ENCODE data around the gene TTC21B. TPM values are rescaled to one million over a fixed set of nuclear protein-coding genes. Genes with fewer than 3 reads are reported as not detected.

TTC21B gene
- total and polyA plus RNA-seq, 7 experiments from 2014 or later, result 9.2 to 38.9 (median 29.1) TPM

DNA sequence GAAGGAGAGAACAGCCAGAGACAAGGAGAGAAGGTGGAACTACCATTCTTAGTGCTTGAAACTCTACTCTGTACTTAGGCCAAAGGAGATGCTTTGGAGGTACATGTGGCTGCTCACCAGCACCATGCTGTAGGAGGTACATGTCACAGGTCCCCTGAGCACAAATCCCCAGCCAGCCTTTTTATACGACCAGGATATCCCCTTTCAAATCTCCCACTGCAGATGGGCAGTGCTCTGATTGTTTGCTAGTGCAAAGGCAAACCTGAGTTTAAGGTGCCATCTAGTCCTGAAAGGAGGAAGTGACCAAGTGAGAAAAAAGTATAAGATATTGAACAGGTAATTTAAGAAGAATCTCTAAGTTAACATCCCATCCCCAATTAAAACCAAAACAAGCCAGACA, 17.1 kb upstream of the TTC21B start:
- no peaks in the 10 kb centered on the region for H3K4me1 Mint-ChIP-seq
- peaks cover 0 to 4% (median 0%) of the 10 kb centered on the region in 5 donors for H3K36me3 Mint-ChIP-seq
- H3K4me3 Mint-ChIP-seq, result no peak overlapping the region
- ATAC-seq (no peak), DNase-seq (no peak)
- peaks cover 5 to 35% (median 23%) of the 10 kb centered on the region in 5 donors for H3K27me3 Mint-ChIP-seq
- ChIA-PET CTCF (no interaction called here), POLR2A (no interaction called here)
- Histone ChIP-seq H3K36me3 (ENCODE audit: control insufficient read depth in 2 of 3, insufficient read depth in 3 of 3, low read length in 3 of 3) (no peaks in the 10 kb centered on the region), H3K27me3 (ENCODE audit: control insufficient read depth in 2 of 2, insufficient read depth in 2 of 2, low read length in 2 of 2) (no peaks in the 10 kb centered on the region), H3K9me3 (ENCODE audit: control insufficient read depth in 2 of 3, low read length in 3 of 3) (no peaks in the 10 kb centered on the region), H3K27ac (ENCODE audit: low read depth, low read length) (no peak overlapping the region), H3K4me1 (ENCODE audit: control insufficient read depth in 2 of 2, insufficient read depth in 2 of 2, low read length in 2 of 2) (no peaks in the 10 kb centered on the region), H3K4me3 (ENCODE audit: low read length) (no peak overlapping the region)
- intact Hi-C loops (cut with micrococcal nuclease), result loop anchor here in 1 of 2 donors (1.0 kb wide), 1 partner anchor 16 kb away; no protein-coding TSS in a partner anchor
- peaks cover 0 to 2% (median 0%) of the 10 kb centered on the region in 11 donors for H3K9me3 Mint-ChIP-seq
- no peak overlapping the region for H3K27ac Mint-ChIP-seq

DNA sequence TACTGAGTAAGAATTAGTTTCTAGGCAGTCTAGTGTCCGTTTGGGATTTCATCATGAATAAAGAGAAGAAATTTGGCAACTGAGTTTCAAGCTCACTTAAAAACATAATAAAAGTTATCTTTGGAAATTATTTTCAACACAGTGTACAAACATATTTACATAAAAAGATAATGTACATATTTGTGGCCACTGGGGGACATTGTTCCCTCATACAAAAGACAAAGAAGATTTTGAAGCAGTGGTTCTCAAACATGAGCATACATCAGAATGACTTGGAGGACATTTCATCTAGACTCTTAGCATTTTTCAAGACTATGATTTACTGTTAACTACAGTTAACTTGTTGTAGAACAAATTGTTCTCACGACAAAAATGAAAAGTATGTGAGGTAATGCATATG, 15.7 kb upstream of the TTC21B start:
- no peaks in the 10 kb centered on the region for H3K36me3 ChIP-seq (ENCODE audit: control insufficient read depth in 2 of 3, insufficient read depth in 3 of 3, low read length in 3 of 3)
- ChIA-PET POLR2A (no interaction called here), CTCF (no interaction called here)
- H3K27me3 Mint-ChIP-seq, result peaks cover 6 to 30% (median 21%) of the 10 kb centered on the region in 5 donors
- H3K4me1 ChIP-seq (ENCODE audit: control insufficient read depth in 2 of 2, insufficient read depth in 2 of 2, low read length in 2 of 2), result no peaks in the 10 kb centered on the region
- H3K9me3 ChIP-seq (ENCODE audit: control insufficient read depth in 2 of 3, low read length in 3 of 3), result no peaks in the 10 kb centered on the region
- no peaks in the 10 kb centered on the region for H3K27me3 ChIP-seq (ENCODE audit: control insufficient read depth in 2 of 2, insufficient read depth in 2 of 2, low read length in 2 of 2)
- no peak for DNase-seq
- intact Hi-C loops (cut with micrococcal nuclease), result no loop called here
- H3K27ac Mint-ChIP-seq, result no peak overlapping the region
- peaks cover 0 to 6% (median 0%) of the 10 kb centered on the region in 7 donors for H3K4me1 Mint-ChIP-seq
- H3K4me3 ChIP-seq (ENCODE audit: low read length), result no peak overlapping the region
- H3K27ac ChIP-seq (ENCODE audit: low read depth, low read length), result no peak overlapping the region
- no peak overlapping the region for H3K4me3 Mint-ChIP-seq
- peaks cover 0 to 2% (median 0%) of the 10 kb centered on the region in 11 donors for H3K9me3 Mint-ChIP-seq
- peaks cover 0 to 7% (median 0%) of the 10 kb centered on the region in 5 donors for H3K36me3 Mint-ChIP-seq
- no peak for ATAC-seq

DNA sequence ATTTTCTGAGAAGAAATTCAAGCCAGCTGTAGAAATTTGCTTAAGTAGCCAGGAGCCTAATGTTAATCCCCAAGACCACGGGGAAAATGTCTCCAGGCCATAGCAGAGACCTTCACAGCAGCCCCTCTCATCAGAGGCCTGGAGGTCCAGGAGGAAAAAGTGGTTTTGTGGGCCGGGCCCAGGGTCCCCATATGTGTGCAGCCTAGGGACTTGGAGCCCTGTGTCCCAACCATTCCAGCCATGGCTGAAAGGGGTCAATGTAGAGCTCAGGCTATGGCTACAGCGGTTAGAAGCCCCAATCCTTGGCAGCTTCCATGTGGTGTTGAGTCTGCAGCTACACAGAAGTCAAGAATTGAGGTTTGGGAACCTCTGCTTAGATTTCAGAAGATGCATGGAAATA, 14.2 kb upstream of the TTC21B start:
- Mint-ChIP-seq H3K9me3 (peaks cover 0 to 2% (median 0%) of the 10 kb centered on the region in 11 donors), H3K4me3 (no peak overlapping the region), H3K4me1 (peaks cover 0 to 7% (median 2%) of the 10 kb centered on the region in 7 donors), H3K27me3 (peaks cover 2 to 25% (median 10%) of the 10 kb centered on the region in 5 donors), H3K36me3 (peaks cover 0 to 7% (median 0%) of the 10 kb centered on the region in 5 donors), H3K27ac (no peak overlapping the region)
- H3K36me3 ChIP-seq (ENCODE audit: control insufficient read depth in 2 of 3, insufficient read depth in 3 of 3, low read length in 3 of 3), result no peaks in the 10 kb centered on the region
- H3K9me3 ChIP-seq (ENCODE audit: control insufficient read depth in 2 of 3, low read length in 3 of 3), result no peaks in the 10 kb centered on the region
- no peak for ATAC-seq
- intact Hi-C loops (cut with micrococcal nuclease), result no loop called here
- no peak overlapping the region for H3K4me3 ChIP-seq (ENCODE audit: low read length)
- H3K4me1 ChIP-seq (ENCODE audit: control insufficient read depth in 2 of 2, insufficient read depth in 2 of 2, low read length in 2 of 2), result no peaks in the 10 kb centered on the region
- ChIA-PET POLR2A (no interaction called here), CTCF (no interaction called here)
- no peak overlapping the region for H3K27ac ChIP-seq (ENCODE audit: low read depth, low read length)
- DNase-seq, result no peak
- H3K27me3 ChIP-seq (ENCODE audit: control insufficient read depth in 2 of 2, insufficient read depth in 2 of 2, low read length in 2 of 2), result no peaks in the 10 kb centered on the region

DNA sequence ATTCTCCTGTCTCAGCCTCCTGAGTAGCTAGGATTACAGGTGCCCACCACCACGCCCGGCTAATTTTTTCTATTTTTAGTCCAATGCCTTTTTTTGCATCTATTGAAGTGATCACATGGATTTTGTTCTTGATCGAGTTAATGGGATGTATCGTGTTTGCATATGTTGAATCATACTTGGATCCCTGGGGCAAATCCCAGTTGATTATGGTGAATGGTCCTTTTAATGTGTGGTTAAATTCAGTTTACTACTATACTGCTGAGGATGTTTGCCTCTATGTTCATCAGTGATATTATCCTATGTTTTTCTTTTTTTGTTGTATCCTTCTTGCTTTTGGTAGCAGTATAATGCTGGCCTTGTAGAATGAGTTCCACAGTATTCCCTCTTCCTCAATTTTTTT, 8.2 kb upstream of the TTC21B start:
- H3K27me3 Mint-ChIP-seq, result peaks cover 0 to 6% (median 0%) of the 10 kb centered on the region in 5 donors
- Histone ChIP-seq H3K4me1 (ENCODE audit: control insufficient read depth in 2 of 2, insufficient read depth in 2 of 2, low read length in 2 of 2) (no peaks in the 10 kb centered on the region), H3K27ac (ENCODE audit: low read depth, low read length) (no peak overlapping the region), H3K36me3 (ENCODE audit: control insufficient read depth in 2 of 3, insufficient read depth in 3 of 3, low read length in 3 of 3) (no peaks in the 10 kb centered on the region), H3K27me3 (ENCODE audit: control insufficient read depth in 2 of 2, insufficient read depth in 2 of 2, low read length in 2 of 2) (no peaks in the 10 kb centered on the region), H3K9me3 (ENCODE audit: control insufficient read depth in 2 of 3, low read length in 3 of 3) (no peaks in the 10 kb centered on the region), H3K4me3 (ENCODE audit: low read length) (no peak overlapping the region)
- intact Hi-C loops (cut with micrococcal nuclease), result no loop called here
- POLR2A ChIA-PET, result no interaction called here
- H3K4me3 Mint-ChIP-seq, result no peak overlapping the region
- H3K4me1 Mint-ChIP-seq, result peaks cover 0 to 20% (median 3%) of the 10 kb centered on the region in 7 donors
- H3K9me3 Mint-ChIP-seq, result no peaks in the 10 kb centered on the region
- ATAC-seq (no peak), DNase-seq (no peak)
- peaks cover 0 to 3% (median 0%) of the 10 kb centered on the region in 5 donors for H3K36me3 Mint-ChIP-seq
- CTCF ChIA-PET, result no interaction called here
- no peak overlapping the region for H3K27ac Mint-ChIP-seq

DNA sequence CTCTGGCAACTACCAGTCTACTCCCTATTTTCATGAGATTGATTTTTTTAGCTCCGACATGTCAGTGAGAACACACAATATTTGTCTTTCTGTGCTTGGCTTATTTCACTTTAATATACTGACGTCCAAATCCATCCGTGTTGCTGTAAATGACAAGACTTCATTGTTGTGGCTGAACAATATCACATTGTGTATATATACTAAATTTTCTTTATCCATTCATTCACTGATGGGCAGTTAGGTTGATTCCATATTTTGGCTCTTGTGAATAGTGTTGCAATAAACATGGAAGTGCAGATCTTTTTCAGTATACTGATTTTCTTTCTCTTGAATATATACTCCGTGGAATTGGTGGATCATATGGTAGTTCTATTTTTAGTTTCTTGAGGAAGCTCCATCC, 5.8 kb upstream of the TTC21B start:
- Histone ChIP-seq H3K27ac (ENCODE audit: low read depth, low read length) (no peak overlapping the region), H3K4me1 (ENCODE audit: control insufficient read depth in 2 of 2, insufficient read depth in 2 of 2, low read length in 2 of 2) (peaks cover 7 to 13% of the 10 kb centered on the region in 2 donors), H3K27me3 (ENCODE audit: control insufficient read depth in 2 of 2, insufficient read depth in 2 of 2, low read length in 2 of 2) (no peaks in the 10 kb centered on the region), H3K9me3 (ENCODE audit: control insufficient read depth in 2 of 3, low read length in 3 of 3) (no peaks in the 10 kb centered on the region), H3K4me3 (ENCODE audit: low read length) (no peak overlapping the region), H3K36me3 (ENCODE audit: control insufficient read depth in 2 of 3, insufficient read depth in 3 of 3, low read length in 3 of 3) (no peaks in the 10 kb centered on the region)
- intact Hi-C loops (cut with micrococcal nuclease), result loop anchor here in 1 of 2 donors (10.0 kb wide), 1 partner anchor 555 kb away; no protein-coding TSS in a partner anchor
- peaks cover 5 to 37% (median 12%) of the 10 kb centered on the region in 7 donors for H3K4me1 Mint-ChIP-seq
- ATAC-seq, result no peak
- no peak overlapping the region for H3K27ac Mint-ChIP-seq
- no peak for DNase-seq
- H3K4me3 Mint-ChIP-seq, result no peak overlapping the region
- H3K27me3 Mint-ChIP-seq, result peaks cover 0 to 4% (median 0%) of the 10 kb centered on the region in 5 donors
- ChIA-PET CTCF (no interaction called here), POLR2A (no interaction called here)
- H3K36me3 Mint-ChIP-seq, result no peaks in the 10 kb centered on the region
- no peaks in the 10 kb centered on the region for H3K9me3 Mint-ChIP-seq

DNA sequence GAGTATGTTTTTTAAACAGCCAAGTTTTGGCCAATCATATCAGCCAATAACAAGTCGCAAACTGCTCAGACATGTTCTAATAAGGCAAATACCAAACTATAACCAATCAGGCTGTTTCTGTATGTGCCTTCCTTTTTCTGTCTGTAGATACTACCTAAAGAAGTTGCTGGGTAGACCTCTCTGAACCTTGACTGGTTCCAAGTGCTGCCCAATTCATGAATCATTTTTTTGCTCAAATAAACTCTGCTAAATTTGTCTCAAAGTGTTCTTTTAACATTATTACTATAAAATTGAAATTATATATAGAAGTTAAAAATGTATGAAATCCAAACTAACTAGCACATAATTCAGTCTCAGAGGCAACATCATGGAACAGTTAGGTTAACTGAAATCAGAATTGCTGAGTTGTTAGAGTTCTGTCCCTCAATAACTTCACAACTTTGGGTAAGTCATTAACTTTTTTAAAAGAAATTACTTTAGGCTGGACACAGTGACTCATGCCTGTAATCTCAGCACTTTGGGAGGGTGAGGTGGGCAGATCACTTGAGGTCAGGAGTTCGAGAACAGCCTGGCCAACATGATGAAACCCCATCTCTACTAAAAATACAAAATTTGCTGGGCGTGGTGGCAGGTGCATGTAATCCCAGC, 4.9 kb upstream of the TTC21B start:
- CTCF ChIA-PET, result no interaction called here
- Mint-ChIP-seq H3K9me3 (no peaks in the 10 kb centered on the region), H3K4me3 (no peak overlapping the region)

More for the DNA sequence above, 4.9 kb upstream of the TTC21B start:
- Mint-ChIP-seq H3K36me3 (no peaks in the 10 kb centered on the region), H3K4me1 (peaks cover 5 to 39% (median 12%) of the 10 kb centered on the region in 7 donors), H3K27ac (peak overlapping the region in 1 of 9 donors; percentile 32), H3K27me3 (no peaks in the 10 kb centered on the region)
- H3K4me3 ChIP-seq (ENCODE audit: low read length), result no peak overlapping the region
- no peaks in the 10 kb centered on the region for H3K27me3 ChIP-seq (ENCODE audit: control insufficient read depth in 2 of 2, insufficient read depth in 2 of 2, low read length in 2 of 2)
- peaks cover 8 to 13% of the 10 kb centered on the region in 2 donors for H3K4me1 ChIP-seq (ENCODE audit: control insufficient read depth in 2 of 2, insufficient read depth in 2 of 2, low read length in 2 of 2)
- no peak overlapping the region for H3K27ac ChIP-seq (ENCODE audit: low read depth, low read length)
- DNase-seq (no peak), ATAC-seq (no peak)
- intact Hi-C loops (cut with micrococcal nuclease), result loop anchor here in 1 of 2 donors (10.0 kb wide), 1 partner anchor 554 kb away; no protein-coding TSS in a partner anchor
- no peaks in the 10 kb centered on the region for H3K9me3 ChIP-seq (ENCODE audit: control insufficient read depth in 2 of 3, low read length in 3 of 3)
- POLR2A ChIA-PET, result no interaction called here
- no peaks in the 10 kb centered on the region for H3K36me3 ChIP-seq (ENCODE audit: control insufficient read depth in 2 of 3, insufficient read depth in 3 of 3, low read length in 3 of 3)
